Measurements from ENCODE around the gene CDH1. TPM values are rescaled to one million over a fixed set of nuclear protein-coding genes. Genes with fewer than 3 reads are reported as not detected.

CDH1 gene
- total RNA-seq, 4 donors from 2014 or later, result 17.9 to 32.9 (median 20.2) TPM

- Histone ChIP-seq H3K4me3 (no peak overlapping the region), H3K9me3 (no peaks in the 10 kb centered on the region), H3K4me1 (no peaks in the 10 kb centered on the region), H3K27ac (no peak overlapping the region), H3K27me3 (no peaks in the 10 kb centered on the region), H3K36me3 (no peaks in the 10 kb centered on the region)
- WGBS, 2 donors, result 82 to 87% methylated on average over 8 of the region's 8 CpGs
- TF ChIP-seq CTCF (IDR thresholded peaks at IDR 0.05) (no peak), POLR2A (IDR thresholded peaks at IDR 0.05) (no peak), EP300 (IDR thresholded peaks at IDR 0.05) (no peak)
- no peak for DNase-seq (ENCODE audit: low spot score in 2 of 2)
Observed at GRCh38 chr16:68764862-68765261, 27.8 kb downstream of the CDH1 start.

GRCh38 chr16:68767581-68767980 lies 30.5 kb downstream of the CDH1 start:
- Histone ChIP-seq H3K27ac (no peak overlapping the region), H3K27me3 (no peaks in the 10 kb centered on the region), H3K9me3 (no peaks in the 10 kb centered on the region), H3K36me3 (no peaks in the 10 kb centered on the region), H3K4me1 (no peaks in the 10 kb centered on the region), H3K4me3 (no peak overlapping the region)
- WGBS, 2 donors, result 63 to 84% methylated on average over 1 of the region's 1 CpG
- DNase-seq (ENCODE audit: low spot score in 2 of 2), result no peak
- TF ChIP-seq EP300 (IDR thresholded peaks at IDR 0.05), result no peak
- TF ChIP-seq POLR2A (IDR thresholded peaks at IDR 0.05), result no peak
- no peak for TF ChIP-seq CTCF (IDR thresholded peaks at IDR 0.05)

GRCh38 chr16:68768175-68768574 lies 31.1 kb downstream of the CDH1 start:
- Histone ChIP-seq H3K36me3 (no peaks in the 10 kb centered on the region), H3K27ac (no peak overlapping the region), H3K27me3 (no peaks in the 10 kb centered on the region), H3K4me3 (no peak overlapping the region), H3K4me1 (no peaks in the 10 kb centered on the region), H3K9me3 (no peaks in the 10 kb centered on the region)
- DNase-seq (ENCODE audit: low spot score in 2 of 2), result no peak
- WGBS, 2 donors, result 83 to 93% methylated on average over 7 of the region's 7 CpGs
- TF ChIP-seq EP300 (IDR thresholded peaks at IDR 0.05) (no peak), POLR2A (IDR thresholded peaks at IDR 0.05) (no peak), CTCF (IDR thresholded peaks at IDR 0.05) (no peak)

GRCh38 chr16:68768771-68769170 lies 31.7 kb downstream of the CDH1 start:
- no peaks in the 10 kb centered on the region for H3K4me1 ChIP-seq
- WGBS, 2 donors, result 93 to 94% methylated on average over 2 of the region's 2 CpGs
- H3K27ac ChIP-seq, result no peak overlapping the region
- no peaks in the 10 kb centered on the region for H3K27me3 ChIP-seq
- H3K4me3 ChIP-seq, result no peak overlapping the region
- TF ChIP-seq CTCF (IDR thresholded peaks at IDR 0.05) (no peak), POLR2A (IDR thresholded peaks at IDR 0.05) (no peak), EP300 (IDR thresholded peaks at IDR 0.05) (no peak)
- H3K36me3 ChIP-seq, result no peaks in the 10 kb centered on the region
- no peak for DNase-seq (ENCODE audit: low spot score in 2 of 2)
- no peaks in the 10 kb centered on the region for H3K9me3 ChIP-seq

GRCh38 chr16:68770671-68771070 lies 33.6 kb downstream of the CDH1 start:
- no peak for DNase-seq (ENCODE audit: low spot score in 2 of 2)
- TF ChIP-seq POLR2A (IDR thresholded peaks at IDR 0.05) (no peak), EP300 (IDR thresholded peaks at IDR 0.05) (no peak), CTCF (IDR thresholded peaks at IDR 0.05) (no peak)
- Histone ChIP-seq H3K27me3 (no peaks in the 10 kb centered on the region), H3K27ac (no peak overlapping the region), H3K36me3 (no peaks in the 10 kb centered on the region), H3K4me3 (no peak overlapping the region), H3K9me3 (no peaks in the 10 kb centered on the region), H3K4me1 (no peaks in the 10 kb centered on the region)
- 75 to 80% methylated on average over 8 of the region's 8 CpGs for WGBS, 2 donors

Measured in tibial nerve (tissue), 4 donors.